SHP77 (cell line): ENCODE data around the gene STK39.
A peak's percentile ranks its signal among the peaks of the same experiment; 100 is the strongest.
"Not testable (repeated sequence)": the region's sequence is repeated elsewhere in the genome, so short reads cannot be mapped to it uniquely, and the experiment has no call there.

Experiments
- DNase-seq, 2 experiments: peaks; one replicate each; lab custom pipeline; 2025; lab: John Stamatoyannopoulos, UW

STK39 gene

GRCh38 chr2:168137510-168138180, 109.8 kb downstream of the STK39 start:
- no peak for DNase-seq

DNA sequence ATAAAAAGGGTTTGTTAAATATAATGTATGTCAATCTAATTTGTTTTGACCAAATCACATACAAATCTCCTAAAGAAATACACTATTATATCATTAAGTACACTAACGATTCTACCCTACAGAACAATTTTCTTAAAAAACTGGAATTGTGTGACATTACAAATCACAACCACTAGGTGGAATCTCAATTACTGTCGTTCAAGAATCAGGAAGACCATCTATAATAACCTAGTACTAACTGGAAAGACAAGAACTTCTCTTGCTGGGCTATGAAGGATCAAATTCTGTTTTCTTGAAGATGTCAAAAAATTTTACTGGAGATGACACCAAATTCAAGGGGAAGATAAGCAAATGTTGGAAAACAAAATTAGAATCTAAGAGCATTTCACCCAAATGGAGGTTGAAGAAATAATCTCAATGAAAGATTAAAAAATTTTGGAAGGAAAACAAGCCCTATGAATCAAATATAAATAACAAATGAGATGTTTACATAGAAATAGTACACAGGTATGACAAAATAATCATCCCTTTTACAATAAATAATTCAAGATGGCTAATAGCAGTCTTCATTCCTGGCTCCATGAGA, 110.9 kb downstream of the STK39 start:
- no peak for DNase-seq

GRCh38 chr2:168135630-168136029, 111.8 kb downstream of the STK39 start:
- no peak for DNase-seq

- DNase-seq: no peak
Observed at GRCh38 chr2:168135121-168135520, 112.3 kb downstream of the STK39 start.

DNA sequence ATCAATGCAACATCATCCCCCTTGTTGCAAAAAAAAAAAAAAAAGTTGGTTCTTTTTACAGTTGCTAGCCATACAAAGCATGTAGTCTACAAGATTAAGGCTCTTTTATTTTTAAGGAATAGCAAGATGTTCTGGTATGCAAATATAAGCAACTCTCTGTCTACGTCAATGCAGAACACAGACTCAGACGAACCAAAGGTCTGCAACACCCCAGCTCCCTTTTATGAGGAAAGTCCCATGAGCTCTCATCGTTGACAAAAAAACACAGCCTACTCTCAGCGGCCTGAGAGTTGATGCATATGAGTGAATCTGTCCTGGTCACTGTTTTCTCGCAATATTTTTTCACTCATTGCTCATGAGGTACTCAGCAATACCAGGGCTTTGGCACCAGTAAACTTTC, 112.9 kb downstream of the STK39 start:
- DNase-seq: no peak

DNA sequence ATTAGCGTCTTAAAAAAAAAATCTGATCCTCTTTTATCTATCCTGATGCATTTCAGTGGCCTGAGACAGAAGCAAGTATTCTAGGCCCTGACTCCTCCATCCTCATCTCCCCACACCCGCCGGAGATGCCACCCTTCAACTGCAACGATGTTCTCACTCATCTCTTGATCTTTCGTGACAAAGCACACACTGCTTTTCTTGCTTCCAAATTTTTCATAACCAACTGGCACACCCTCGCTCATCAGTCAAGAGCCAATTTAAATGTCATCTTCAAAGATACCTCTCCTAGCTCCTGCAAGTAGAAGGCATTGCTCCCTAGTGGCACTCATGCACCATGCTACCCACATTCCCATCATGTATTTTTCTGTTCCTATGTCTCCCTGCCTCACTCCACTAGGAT, 115.0 kb downstream of the STK39 start:
- no peak for DNase-seq

DNA sequence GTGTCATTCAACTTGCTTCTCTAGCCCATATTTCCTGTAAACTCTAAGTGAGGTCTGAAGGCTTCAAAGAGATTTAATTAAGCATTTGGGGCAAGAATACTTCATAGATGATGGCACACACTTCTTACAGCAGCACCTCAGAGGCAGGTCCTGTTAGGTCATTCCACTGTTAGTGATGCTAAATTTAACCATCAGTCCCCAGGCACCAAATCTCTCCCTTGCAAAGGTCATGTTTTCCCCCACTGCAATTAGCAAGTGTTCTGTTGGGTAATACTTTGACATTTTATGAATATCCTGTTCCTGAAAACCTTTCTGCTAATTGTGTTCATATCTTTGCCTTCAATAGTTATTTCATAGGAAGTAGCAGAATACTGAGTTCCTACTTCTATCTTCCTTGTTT, 117.0 kb downstream of the STK39 start:
- no peak for DNase-seq

GRCh38 chr2:168127371-168127770, 120.0 kb downstream of the STK39 start:
- no peak for DNase-seq

DNA sequence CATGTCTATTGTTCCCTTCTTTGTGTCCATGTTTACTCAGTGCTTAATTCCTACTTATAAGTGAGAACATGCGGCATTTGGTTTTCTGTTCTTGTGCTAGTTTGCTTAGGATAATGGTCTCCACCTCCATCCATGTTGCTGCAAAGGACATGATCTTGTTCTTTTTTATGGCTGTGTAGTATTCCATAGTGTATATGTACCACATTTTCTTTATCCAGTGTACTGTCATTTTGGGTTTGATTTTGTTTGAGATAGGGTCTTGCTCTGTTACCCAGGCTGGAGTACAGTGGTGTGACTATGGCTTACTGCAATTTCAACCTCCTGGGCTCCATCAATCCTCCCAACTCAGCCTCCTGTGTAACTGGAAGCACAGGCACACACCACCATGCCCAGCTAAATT, 125.2 kb downstream of the STK39 start:
- DNase-seq: not testable (repeated sequence)

DNA sequence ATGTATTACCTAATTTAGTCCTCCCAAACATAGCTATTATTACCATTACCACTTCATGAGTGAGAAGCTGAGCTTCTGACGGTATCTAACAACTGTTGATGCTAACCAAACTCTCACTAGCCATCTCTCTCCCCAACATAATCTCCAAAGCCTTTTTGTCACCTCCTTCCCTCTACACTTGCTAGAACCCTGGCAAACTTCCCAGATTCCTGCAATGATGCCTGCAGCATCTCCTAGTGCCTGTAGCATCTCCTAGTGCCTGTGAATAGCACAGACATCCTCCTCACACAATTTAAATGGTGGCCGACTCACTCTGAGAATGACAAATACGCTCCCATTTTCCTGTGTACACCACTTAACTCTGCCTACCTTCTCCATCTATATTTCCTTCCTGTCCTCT, 126.7 kb downstream of the STK39 start:
- DNase-seq: no peak

DNA sequence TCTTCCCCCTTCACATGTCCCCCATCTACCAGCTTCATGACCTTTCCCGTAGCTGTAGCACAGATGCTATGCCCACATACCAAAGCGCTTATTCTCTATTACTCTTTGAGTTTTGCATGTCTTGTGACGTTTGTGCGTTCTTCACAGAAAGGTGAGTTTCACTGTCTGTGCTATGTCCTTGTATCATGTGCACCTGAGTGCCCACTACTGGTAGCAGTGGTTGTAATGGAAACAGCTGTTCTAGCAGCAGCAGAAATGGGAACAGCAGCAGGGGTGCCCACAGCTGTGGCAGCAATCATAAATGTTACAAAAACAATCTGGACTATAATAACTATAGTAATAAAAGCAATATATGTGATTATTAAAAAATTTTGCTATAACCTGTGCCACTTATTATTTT, 127.1 kb downstream of the STK39 start:
- no peak for DNase-seq

DNA sequence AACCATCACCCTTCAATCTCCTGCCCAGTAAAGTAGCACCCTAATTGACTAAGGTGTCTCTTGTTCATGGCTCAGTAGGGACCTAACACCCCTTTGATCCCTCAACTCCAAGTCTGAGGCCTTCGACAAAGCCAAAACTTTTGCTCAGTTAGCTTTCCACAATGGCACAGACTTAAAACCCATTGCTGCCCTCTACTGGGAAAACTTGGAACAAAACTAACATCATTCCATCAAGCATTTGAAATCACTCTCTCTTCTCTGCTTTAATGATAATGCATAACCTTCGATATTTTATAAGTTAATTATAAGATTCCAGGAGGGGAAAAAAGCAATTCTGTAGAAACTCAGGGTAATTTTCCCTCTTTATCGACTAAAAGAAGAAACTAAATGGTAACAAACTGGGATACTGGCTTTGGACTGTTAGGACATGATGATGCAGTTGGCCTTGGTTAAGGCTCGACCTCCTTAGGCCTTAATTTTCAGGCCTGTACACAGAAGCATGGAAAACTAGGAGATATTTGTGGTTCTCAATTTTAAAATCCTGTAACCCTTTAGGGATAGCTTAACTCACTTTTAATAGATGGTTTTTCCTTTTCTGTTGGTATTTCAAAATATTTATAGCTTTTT, 127.8 kb downstream of the STK39 start:
- DNase-seq: peak in 1 of 2 experiments; percentile 6

DNA sequence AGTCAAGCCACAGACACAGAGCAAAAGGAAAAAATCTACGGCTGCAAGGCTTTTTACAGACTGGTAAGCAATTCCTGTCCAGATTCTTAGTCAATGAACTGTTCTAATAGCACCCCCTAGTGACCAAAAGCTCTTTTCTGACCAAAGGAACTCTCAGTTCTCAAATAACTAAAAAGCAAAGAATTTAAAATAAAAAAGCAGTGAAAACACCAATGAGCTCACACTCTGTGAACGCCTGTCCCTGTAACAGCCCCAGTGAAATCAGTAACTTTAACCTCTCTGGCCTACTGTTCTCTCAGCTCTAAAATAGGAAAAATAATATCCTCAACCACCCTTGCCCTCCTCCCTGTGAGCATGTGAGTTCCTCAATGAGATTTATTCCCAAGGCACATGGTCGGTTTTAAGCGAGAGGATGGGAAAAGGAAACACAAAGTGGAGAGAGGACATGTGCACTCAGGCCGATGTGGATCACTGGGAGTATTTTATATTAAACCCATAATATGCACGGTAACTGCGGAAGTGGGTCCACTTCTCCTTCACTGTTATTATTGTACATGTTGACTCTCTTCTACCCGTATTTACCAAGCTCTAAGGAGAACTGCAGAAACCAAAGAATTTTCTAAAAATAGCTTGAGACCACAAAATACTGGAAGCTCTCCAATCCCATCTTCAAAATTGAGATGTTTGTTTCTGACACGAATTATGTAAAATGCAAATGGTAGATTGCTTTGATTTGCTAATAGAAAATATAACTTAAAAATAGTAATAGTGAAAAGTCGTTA, 128.5 kb downstream of the STK39 start:
- peak; percentile 30 to 34 for DNase-seq

DNA sequence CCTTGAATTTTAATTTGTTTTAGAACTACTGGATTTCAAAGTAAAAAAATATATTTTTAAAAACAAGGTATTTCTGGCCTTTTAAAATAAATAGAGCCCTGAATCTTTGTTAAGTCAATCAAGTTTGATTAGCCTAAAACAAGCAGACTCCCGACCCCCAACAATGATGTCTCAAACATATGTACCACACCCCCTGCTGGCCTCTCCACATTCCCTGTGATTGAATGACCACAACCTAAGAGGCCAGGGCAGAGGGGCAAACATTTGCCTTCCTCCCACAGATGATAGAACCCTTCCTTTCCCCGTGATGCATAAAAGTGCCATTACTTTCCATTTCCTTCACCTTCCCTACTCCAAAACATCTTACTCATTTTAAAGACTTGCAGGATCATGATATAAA, 130.9 kb downstream of the STK39 start:
- no peak for DNase-seq

- no peak for DNase-seq
Observed at GRCh38 chr2:168114619-168115018, 132.8 kb downstream of the STK39 start.

DNA sequence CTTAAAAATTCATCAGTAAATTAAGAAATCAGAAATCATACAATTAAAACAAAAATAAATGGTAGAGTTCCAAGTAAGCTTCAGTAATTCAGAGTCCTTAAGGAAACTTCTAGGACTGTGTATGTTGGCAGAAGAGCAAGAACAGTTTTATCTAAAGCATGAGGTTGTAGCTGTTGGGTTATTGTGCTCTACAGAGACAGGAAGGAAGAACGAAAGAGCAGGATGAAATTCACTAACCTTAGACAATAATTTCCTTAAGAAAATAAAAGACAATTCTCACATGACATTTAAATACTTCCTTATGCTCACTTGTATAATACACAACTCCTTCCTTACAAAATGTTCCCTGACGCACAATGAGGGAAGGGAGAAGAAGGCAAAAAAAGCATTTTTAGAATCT, 133.4 kb downstream of the STK39 start:
- no peak for DNase-seq

DNA sequence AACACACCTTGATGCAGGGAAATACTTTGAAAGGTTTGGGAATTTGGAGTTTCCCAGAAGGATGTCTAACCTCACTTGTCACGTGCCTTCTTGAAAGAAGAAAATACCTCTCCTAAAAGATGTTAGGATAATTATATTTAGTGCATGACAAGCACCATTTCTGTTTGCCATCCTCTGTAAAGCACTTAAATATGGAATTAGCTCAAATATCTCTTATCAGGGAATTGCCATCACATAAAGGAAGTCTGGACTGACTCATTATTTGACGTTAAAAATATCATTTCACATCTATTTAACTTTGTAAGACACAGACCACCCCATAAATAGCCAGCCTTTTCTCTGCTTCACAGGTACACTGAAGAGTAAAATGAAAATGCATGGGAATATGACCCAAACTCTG, 140.1 kb downstream of the STK39 start:
- no peak for DNase-seq

DNA sequence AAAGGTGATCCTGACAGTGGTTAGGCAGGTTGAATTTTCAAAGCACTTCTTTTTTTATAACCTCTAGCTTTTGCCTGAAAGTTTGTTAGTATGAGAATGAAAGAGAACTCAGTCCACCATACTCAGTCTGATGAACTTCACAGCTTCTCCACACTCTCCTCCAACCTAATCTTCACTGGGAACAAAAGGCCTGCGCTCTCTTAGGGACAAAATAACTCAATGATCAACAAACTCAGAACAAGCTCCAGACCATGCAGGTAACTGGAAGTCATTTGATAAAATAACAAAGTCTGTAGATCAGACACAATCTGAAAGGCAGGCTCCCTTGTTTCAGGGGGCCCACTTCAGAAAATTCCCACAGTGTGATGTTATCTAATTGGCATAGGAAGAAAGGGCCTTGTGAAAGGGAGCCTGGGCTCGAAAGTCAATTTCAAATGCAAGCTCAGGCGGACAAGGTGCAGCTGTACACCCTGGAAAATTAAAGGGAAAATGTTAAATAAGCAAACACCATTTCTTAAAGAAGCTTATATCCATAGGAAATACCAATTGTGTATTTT, 142.2 kb downstream of the STK39 start:
- no peak for DNase-seq

GRCh38 chr2:168097431-168097830, 150.0 kb downstream of the STK39 start:
- no peak for DNase-seq

- no peak for DNase-seq
Observed at GRCh38 chr2:168096158-168096557, 151.2 kb downstream of the STK39 start.

- DNase-seq: no peak
Observed at GRCh38 chr2:168091986-168092385, 155.4 kb downstream of the STK39 start.

- DNase-seq: no peak
Observed at GRCh38 chr2:168090366-168091135, 156.8 kb downstream of the STK39 start.
